Measurements from ENCODE around the gene B4GALNT2. TPM values are rescaled to one million over a fixed set of nuclear protein-coding genes. Genes with fewer than 3 reads are reported as not detected.

B4GALNT2 gene
- total and polyA plus RNA-seq, 2 of the 8 experiments (the other 6 are each of a cell fraction or from before 2014, with no cell fraction given): not detected

- H3K14ac ChIP-seq (ENCODE audit: insufficient read length): no peak overlapping the region
- no peak overlapping the region for H2BK15ac ChIP-seq (ENCODE audit: low read length)
- no peak overlapping the region for H3K27ac ChIP-seq (ENCODE audit: low read depth, low read length)
- H4K5ac ChIP-seq (ENCODE audit: insufficient read length, low read depth, low read length): no peak overlapping the region
- WGBS, 2 experiments (ENCODE audit: extremely low coverage in 1 of 2, insufficient coverage in 1 of 2, insufficient read length in 1 of 2, insufficient replicate concordance in 2 of 2, low coverage in 1 of 2, low lambda C conversion rate in 2 of 2, missing lambda C conversion rate in 1 of 2): 86% methylated on average over 4 of the region's 4 CpGs; no CpG with 5 or more reads in 1 of the 2 experiments
- H2BK5ac ChIP-seq (ENCODE audit: low read depth, low read length): no peak overlapping the region
- no peaks in the 10 kb centered on the region; a peak in 1 of 7 replicates for H3K27me3 ChIP-seq (replicated peaks in 1 of 4; ENCODE audit: control insufficient read depth in 3 of 4, extremely low read depth in 1 of 4, insufficient read depth in 3 of 4, low read length in 3 of 4)
- H4K8ac ChIP-seq (ENCODE audit: extremely low read depth, insufficient read depth, low read length): no peak overlapping the region
- H3K4me2 ChIP-seq (ENCODE audit: insufficient read depth in 1 of 2, low read depth in 2 of 2, low read length in 2 of 2): no peak overlapping the region
- no peaks in the 10 kb centered on the region for H3K79me2 ChIP-seq (ENCODE audit: control insufficient read depth in 1 of 2, insufficient read depth in 2 of 2, low read length in 2 of 2)
- TF ChIP-seq TEAD4 (IDR thresholded peaks at IDR 0.05; ENCODE audit: low read depth, low read length): no peak
- no peak for TF ChIP-seq POU5F1 (IDR thresholded peaks at IDR 0.05; ENCODE audit: low read depth, low read length)
- TF ChIP-seq E2F6 (IDR thresholded peaks at IDR 0.05): no peak
- no peak for TF ChIP-seq SP2 (IDR thresholded peaks at IDR 0.05; ENCODE audit: low read length)
- no peak for TF ChIP-seq EP300 (IDR thresholded peaks at IDR 0.05; ENCODE audit: borderline replicate concordance in 1 of 2, low read depth in 2 of 2, low read length in 2 of 2)
- TF ChIP-seq JUN (IDR thresholded peaks at IDR 0.05; ENCODE audit: low read depth, low read length): no peak
- TF ChIP-seq SP4 (IDR thresholded peaks at IDR 0.05; ENCODE audit: low read length): no peak
- TF ChIP-seq SAP30 (IDR thresholded peaks at IDR 0.05; ENCODE audit: insufficient read depth, insufficient replicate concordance, low read length): no peak
- no peak for TF ChIP-seq CBX5 (IDR thresholded peaks at IDR 0.05; ENCODE audit: low read depth, low read length)
- TF ChIP-seq RBBP5 (IDR thresholded peaks at IDR 0.05; ENCODE audit: borderline replicate concordance, low read depth, low read length): no peak
- no peak for TF ChIP-seq MAX (IDR thresholded peaks at IDR 0.05)
- DNase-seq (ENCODE audit: low read depth in 1 of 2, low spot score in 2 of 2): no peak
- ChIA-PET CTCF (ENCODE audit: partially characterized antibody) (interaction anchor here (0.6 to 1.0 kb wide), 3 partner anchors 43 to 79 kb away, joined by 3 to 4 read pairs (median 3); no protein-coding TSS in a partner anchor), POLR2A (ENCODE audit: partially characterized antibody) (interaction anchor here (0.9 to 1.2 kb wide), 3 partner anchors 42 to 103 kb away, joined by 4 read pairs; no protein-coding TSS in a partner anchor)
- H2BK120ac ChIP-seq (replicated peaks; ENCODE audit: low read depth, low read length): no peak overlapping the region
- no peak overlapping the region for H2AK5ac ChIP-seq (ENCODE audit: low read depth, low read length)
- H3K4me1 ChIP-seq (replicated peaks in 1 of 4; ENCODE audit: control insufficient read depth in 3 of 4, insufficient read depth in 4 of 4, low read length in 3 of 4): peaks cover 0 to 3% (median under 1%) of the 10 kb centered on the region in 4 experiments; a peak in 2 of 7 replicates
- H3K9me3 ChIP-seq (ENCODE audit: insufficient read depth in 2 of 2, low read depth in 1 of 2, low read length in 1 of 2): no peaks in the 10 kb centered on the region
- H2BK12ac ChIP-seq (ENCODE audit: low read depth, low read length): no peak overlapping the region
- FAIRE-seq: no peak
- no peak overlapping the region for H2AFZ ChIP-seq (ENCODE audit: low read length)
- H3K23me2 ChIP-seq (ENCODE audit: low read depth, low read length): no peaks in the 10 kb centered on the region; the same call in 1 of the 2 replicates
- no peak overlapping the region for H3K4me3 ChIP-seq (ENCODE audit: extremely low read depth in 1 of 4, insufficient read depth in 2 of 4, low read depth in 3 of 4, low read length in 4 of 4)
- H3K79me1 ChIP-seq (ENCODE audit: low read depth, low read length): no peaks in the 10 kb centered on the region
- no peaks in the 10 kb centered on the region for H3K36me3 ChIP-seq (ENCODE audit: control insufficient read depth in 2 of 4, insufficient read depth in 4 of 4, low read length in 3 of 4)
- H4K91ac ChIP-seq (replicated peaks; ENCODE audit: insufficient read length, low read length): no peak overlapping the region
- no peak overlapping the region for H3K9ac ChIP-seq (replicated peaks in 1 of 4; ENCODE audit: extremely low read depth in 1 of 4, low read depth in 3 of 4, low read length in 3 of 4)
- no peak overlapping the region for H3K23ac ChIP-seq (ENCODE audit: insufficient read length)
- no peak overlapping the region for H2BK20ac ChIP-seq (ENCODE audit: low read length)
- no peak overlapping the region for H3K4ac ChIP-seq (replicated peaks; ENCODE audit: insufficient read length, low read depth, low read length)
- no peak overlapping the region for H3K18ac ChIP-seq (ENCODE audit: extremely low read depth, low read length)
- no peaks in the 10 kb centered on the region for H4K20me1 ChIP-seq (replicated peaks in 1 of 2; ENCODE audit: control insufficient read depth in 1 of 2, insufficient read depth in 2 of 2, low read length in 2 of 2)
- no peak overlapping the region for H3K56ac ChIP-seq (replicated peaks; ENCODE audit: insufficient read length, low read depth, low read length)
These were observed 31.5 kb upstream of the B4GALNT2 start for GRCh38 chr17:49101054-49101534.
